Inflammatory macrophage treated with lipopolysaccharide for 1 hour (primary cell): Measurements from ENCODE around the gene GHR.

Experiments used
- DNase-seq, 2 donors: peaks; one replicate each; pipeline ENCODE4 v3.0.0-alpha.2; 2020 to 2022

GHR gene

GRCh38 chr5:42467572-42467971 is 44.3 kb downstream of the GHR start:
- DNase-seq, result no peak

DNA sequence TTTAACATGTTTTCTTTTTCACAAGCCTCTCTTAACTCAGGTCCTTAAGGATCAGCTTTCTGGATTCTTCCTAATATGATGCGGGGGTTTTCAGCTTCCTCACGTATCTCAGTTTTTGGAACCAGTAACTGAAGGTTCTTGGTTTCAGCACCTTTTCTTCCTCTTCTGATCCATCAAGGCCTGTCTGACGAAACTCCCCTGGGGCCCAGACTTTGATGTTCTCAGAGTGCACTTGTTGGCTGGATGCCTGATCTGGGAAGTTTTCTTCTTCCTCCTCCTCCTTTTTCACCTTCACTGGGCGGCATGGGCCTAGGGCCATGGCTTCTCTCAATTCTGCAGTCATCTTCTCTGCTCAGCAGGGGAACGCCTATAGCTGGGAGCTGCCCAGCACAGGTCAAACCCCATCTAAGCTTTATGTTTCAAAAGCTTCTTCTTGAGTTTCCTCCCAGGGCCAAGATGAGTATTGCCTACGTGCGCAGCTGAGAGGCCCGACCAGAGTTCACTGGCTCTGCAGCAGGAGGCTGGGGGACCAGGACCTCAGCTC is 44.8 kb downstream of the GHR start:
- no peak for DNase-seq

GRCh38 chr5:42483472-42484154 is 60.4 kb downstream of the GHR start:
- DNase-seq, result no peak

DNA sequence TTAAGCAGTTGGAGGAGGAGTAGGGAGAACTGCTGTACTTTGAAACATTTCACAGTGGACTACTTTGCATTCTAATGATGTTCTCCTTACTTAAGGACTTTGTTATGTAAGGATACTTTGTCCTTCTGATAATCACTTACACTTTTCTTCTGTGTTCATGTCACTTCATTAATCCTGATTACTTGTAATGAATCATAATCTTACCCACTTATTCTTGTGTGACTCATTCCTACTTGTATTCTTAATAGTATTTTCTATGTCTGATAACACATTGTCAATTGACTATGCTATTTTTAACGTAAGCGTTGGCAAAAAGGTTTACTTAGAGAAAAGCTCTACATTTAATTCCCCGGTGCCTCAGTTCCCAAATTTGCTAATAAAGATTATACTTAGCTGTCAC is 63.8 kb downstream of the GHR start:
- DNase-seq, result no peak

DNA sequence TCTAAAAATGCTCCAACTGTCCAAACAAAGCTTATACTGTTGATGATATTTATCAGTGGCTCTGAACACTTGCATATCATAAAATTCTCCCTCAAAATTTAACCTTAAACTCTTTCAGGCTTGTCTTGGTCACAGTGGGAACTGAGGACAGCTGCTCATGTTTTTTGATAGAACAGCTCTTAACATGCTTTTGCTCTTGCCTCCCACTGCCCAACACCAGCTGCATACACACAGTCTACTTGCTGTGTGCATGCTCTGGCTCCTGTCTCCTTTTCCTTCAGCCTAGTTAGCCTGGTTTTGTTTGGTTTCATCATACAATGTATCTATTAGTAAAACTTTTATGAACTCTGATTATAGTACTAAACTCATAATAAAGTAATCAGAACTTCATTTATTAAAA is 64.6 kb downstream of the GHR start:
- no peak for DNase-seq

GRCh38 chr5:42490831-42491230 is 67.6 kb downstream of the GHR start:
- no peak for DNase-seq

GRCh38 chr5:42491699-42492098 is 68.5 kb downstream of the GHR start:
- no peak for DNase-seq

DNA sequence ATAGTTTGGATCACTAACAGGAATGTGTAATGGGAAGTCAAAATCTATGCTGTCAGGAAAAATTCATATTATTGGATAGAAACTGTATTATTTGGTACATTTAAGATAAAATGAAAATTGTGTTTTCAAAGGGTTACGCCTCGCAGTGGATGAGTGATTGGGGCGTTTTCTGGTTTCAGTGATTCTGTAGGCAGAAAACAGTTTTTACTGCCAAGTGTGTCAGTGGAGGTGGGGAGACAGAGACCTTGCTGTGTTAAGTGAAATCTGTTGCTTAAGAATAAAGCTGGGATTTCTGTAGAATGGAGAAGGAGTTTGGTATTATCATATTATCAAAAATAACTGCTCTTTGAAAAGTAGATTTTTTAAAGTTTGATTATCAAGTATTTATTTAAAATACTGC is 69.7 kb downstream of the GHR start:
- no peak for DNase-seq

DNA sequence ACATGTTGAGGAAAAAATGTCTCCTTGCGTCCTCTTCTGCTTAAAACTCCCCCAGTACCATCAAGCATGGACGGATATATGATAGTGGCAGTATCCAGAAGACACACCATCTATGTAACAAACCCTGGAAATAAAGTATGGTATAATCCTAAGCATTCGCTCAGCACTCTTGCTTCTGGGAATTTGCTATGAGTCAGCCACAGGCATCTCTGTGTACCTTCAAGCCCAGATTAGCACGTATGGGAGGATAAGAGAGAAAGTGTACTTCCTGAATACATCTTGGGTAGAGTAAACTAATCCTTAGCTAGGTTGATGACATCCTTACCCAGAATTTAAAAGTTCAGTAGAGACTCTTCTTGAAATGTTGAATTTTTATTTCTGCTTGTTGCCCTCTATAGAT is 71.2 kb downstream of the GHR start:
- DNase-seq, result no peak

- DNase-seq, result no peak
These were observed 72.7 kb downstream of the GHR start for GRCh38 chr5:42495914-42496313.

DNA sequence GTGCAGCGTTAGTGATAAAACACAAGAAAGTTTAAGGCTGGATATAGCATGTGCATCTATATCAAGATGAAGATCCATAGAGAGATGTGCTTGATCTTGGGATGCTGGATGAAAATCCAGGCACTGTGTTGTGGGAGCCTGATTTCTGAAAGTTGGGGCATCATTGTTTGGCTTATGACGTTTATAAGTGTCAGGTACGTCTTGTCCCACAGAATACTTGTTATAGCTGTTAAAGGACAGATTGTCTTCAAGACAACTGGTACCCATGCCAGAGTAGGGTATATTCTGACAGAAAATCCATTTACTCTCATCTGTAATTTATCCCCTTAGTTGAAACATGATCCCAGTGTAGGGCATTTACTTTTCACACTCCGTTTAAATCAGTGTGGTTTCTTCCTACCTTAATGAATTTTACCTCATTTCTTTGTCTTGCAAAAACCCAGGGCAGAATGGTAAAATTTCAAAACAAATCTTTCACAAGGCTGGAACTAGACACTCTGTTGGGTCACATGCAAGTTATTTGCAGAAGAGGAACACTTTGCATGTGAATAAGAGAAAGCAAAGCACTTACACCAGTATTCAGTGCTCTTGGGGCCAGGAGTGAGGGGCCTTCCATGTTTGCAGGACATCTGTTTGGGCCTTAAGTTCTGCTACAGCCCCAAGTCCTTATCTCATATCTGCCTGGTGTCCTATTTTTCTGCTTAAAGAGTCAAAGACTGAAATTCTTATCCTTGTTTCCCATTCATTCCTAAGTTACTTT is 73.3 kb downstream of the GHR start:
- DNase-seq, result no peak

DNA sequence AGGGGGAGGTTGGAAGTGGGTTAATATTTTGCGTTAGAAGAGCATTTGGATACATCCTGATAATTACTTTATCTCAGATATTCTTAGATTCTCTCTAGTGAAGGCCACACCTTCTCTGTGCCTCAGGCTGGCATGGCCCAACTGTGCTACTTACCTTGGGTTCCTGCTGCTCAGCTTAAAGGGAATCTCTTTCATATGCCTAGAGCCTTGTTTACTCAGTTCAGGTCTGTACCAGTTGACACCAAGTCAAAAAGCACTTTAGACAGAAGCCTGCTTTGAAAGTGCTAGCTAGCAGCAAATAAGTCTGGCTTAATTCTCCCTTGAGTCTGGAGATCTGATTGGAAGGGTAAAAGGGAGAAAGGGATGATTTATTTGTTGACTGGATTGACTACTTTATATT is 74.8 kb downstream of the GHR start:
- DNase-seq, result no peak

DNA sequence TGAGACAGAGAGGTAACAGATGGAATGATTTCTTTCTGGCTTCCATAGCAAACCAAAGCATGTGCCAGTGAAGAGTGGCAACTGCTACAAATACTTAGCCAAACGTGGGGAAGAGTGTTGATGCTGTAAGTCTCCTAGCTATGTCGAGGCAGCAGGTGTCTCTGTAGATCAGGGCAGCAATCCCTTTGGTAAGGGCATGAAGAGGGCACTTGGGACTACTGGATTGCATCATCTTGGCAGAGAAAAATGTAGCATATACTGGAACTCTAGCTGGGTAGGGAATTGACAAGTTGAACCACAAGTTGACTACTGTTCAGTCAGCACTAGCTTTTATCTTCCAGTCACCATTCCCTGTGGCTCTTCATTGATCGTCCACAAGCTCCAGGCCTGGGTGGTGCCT is 75.8 kb downstream of the GHR start:
- no peak for DNase-seq

DNA sequence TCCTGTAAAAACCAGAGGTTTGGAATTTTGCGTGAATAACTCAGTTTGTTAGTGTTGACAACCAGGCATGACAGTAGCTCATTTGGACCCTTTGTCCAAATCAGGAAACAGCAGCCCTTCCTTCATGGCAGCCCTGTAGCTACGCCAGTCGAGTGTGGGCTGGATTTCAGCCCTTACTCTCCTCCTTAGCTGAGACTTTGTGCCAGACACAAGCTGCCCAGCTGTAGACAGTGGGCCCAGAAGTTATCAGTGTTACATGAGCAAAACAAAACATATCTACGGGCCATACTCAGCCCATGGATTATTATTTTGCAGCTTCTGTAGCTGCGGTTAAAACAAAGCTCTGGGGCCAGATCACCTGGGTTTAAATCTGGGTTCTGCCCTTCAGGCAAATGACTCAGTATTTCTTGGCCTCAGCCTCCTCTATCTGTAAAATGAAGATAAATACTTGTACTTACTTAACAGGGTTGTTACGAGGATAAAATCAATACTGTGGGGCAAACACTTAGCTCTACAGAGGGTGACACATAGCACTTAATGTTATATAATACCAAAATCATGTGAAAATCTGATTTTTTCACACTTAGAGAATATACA is 76.9 kb downstream of the GHR start:
- no peak for DNase-seq

GRCh38 chr5:42502613-42503470 is 79.6 kb downstream of the GHR start:
- DNase-seq, result no peak

DNA sequence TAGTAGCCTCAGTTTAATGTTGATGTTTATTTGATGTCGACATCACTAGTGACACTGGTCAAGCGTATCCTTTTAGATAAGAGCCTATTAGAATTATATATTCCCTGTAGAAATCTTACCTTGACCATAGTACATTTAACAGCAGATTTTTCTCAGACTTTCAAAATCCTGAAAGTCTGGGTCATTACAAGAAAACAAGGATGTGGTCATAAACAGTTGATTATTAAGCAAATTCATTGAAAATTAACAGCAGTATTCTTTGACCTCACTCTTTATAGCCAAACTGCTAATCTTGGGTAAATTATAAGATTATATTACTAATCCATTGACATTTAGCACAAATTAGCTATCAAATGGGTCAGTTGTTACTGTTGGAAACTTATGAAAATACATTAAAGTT is 83.4 kb downstream of the GHR start:
- no peak for DNase-seq

- DNase-seq, result no peak
These were observed 84.3 kb downstream of the GHR start for GRCh38 chr5:42507451-42508097.

GRCh38 chr5:42513246-42513645 is 90.0 kb downstream of the GHR start:
- no peak for DNase-seq

- DNase-seq, result no peak
These were observed 91.5 kb downstream of the GHR start for GRCh38 chr5:42514754-42515153.

GRCh38 chr5:42515504-42515903 is 92.3 kb downstream of the GHR start:
- no peak for DNase-seq

- no peak for DNase-seq
These were observed 93.2 kb downstream of the GHR start for GRCh38 chr5:42516282-42517042.

DNA sequence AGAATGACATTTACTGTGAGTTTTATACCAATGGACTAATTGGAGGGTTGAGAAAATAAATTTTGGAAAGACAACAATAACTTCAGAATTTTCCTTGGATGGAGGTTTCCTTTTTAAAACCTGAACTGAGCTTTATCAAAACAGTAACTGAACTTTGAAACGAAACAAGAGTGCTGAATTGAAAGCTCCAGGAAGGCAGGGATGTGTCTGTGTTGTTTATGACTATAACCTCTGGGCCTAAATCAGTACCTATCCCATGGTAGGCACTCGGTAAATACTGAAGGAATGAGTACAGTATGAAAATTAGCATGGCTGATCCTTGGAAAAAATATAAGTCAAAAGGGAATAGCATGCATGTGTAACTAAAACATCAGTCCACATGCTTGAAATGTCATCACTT is 93.9 kb downstream of the GHR start:
- no peak for DNase-seq
